Sciatic nerve (tissue), 2 donors: ENCODE results near the gene STK32C. TPM values are rescaled to one million over a fixed set of nuclear protein-coding genes. Genes with fewer than 3 reads are reported as not detected.

ENCODE experiments used
- ATAC-seq: fragments of 200-7000 bp; cut with Tn5 transposase; one replicate; pipeline ENCODE4 v1.9.1; 2020; ENCODE audit warnings: mild to moderate bottlenecking, moderate library complexity
- DNase-seq: peaks from one replicate; pipeline ENCODE4 v3.0.0-alpha.2; 2020; ENCODE audit warnings: low spot score
- intact Hi-C: fragments of 100-400 bp; cut with DNase I; formaldehyde crosslinking; loops from one replicate; pipeline ENCODE4 v1.14.2; 2022
- total RNA-seq: library from RNA; stranded (reverse); fragmentation: NEBNext Ultra II Directional; extraction: Animal tissue kit (Norgen Biotek cat#: 25700); gene quantifications from one replicate; pipeline ENCODE4 v1.2.1, GENCODE V29; 2021
- donor health status: DM: no; HTN: no; CAD: no.
- donor health status: DM: no; HTN: no; CAD: no.

The STK32C gene
- total RNA-seq, 1 donor from 2014 or later: 11.1 TPM

- DNase-seq (no peak), ATAC-seq (no peak)
- intact Hi-C loops: no loop called here
Measured at GRCh38 chr10:132258423-132258822, 49.3 kb downstream of the STK32C start.

DNA sequence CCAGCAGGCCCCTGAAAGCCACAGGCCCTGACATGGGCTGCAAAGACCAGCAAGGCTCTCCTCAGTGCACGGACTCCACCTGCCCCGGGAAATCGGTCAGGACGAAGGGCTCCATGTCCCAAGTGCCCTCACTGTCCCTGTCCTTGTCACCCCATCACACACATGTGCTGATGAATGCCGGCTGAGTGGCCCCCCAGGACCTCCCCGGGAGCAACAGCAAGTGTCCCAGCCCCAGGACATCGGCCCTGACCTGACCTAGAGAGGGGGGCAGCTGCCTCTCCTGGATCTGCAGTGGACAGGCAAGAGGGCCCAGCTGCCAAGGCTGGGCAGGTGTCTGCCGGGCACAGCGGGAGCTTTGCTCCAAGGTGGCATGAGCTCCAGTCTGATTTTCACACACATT is 49.8 kb downstream of the STK32C start:
- ATAC-seq (no peak), DNase-seq (no peak)
- intact Hi-C loops: no loop called here

DNA sequence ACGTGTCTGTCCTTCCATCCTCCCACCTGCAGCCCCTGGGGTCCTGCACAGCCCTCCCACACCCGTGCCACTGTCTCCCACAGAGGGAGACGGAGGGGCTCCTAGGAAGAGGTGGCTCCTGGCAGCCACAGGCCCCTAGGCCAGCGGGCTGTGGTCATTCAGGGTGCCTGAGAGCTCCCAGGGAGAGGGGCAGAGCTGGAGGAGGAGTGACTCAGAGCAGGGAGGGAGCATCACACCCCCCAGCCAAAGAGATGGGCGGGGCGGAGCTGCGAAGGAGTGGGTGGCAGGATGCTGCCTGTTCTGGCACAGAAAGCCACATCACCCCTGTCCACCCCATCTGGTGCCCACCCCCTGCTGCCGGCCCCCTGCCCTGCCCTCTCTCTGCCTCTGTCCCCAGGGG is 50.5 kb downstream of the STK32C start:
- DNase-seq: no peak
- no peak for ATAC-seq
- intact Hi-C loops: no loop called here

DNA sequence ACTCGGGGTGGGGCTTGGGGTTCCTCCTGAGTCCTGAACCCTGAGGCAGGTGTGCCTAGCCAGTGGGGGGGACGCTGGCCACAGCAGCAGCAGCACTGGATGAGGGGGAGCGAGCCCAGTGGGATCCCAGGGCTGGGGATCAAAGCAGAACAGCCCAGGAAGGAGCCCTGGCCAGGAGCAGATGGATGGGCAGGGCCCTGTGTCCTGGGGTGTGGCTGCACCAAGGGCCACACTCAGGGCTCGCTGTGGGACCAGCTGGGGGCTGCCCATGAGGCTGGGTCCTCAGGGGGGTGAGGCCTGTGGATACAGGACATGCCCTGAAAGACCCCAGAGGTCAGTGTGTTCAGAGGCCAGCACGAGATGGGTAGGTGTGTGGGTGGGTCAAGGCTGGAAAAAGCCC is 50.9 kb downstream of the STK32C start:
- ATAC-seq (no peak), DNase-seq (no peak)
- intact Hi-C loops: no loop called here

GRCh38 chr10:132255489-132256344 is 52.0 kb downstream of the STK32C start:
- ATAC-seq (no peak), DNase-seq (no peak)
- intact Hi-C loops: no loop called here

- intact Hi-C loops: no loop called here
- ATAC-seq (no peak), DNase-seq (no peak)
Measured at GRCh38 chr10:132254841-132255240, 52.9 kb downstream of the STK32C start.

- DNase-seq: no peak
- intact Hi-C loops: no loop called here
- ATAC-seq: no peak
Measured at GRCh38 chr10:132253092-132253687, 54.6 kb downstream of the STK32C start.

DNA sequence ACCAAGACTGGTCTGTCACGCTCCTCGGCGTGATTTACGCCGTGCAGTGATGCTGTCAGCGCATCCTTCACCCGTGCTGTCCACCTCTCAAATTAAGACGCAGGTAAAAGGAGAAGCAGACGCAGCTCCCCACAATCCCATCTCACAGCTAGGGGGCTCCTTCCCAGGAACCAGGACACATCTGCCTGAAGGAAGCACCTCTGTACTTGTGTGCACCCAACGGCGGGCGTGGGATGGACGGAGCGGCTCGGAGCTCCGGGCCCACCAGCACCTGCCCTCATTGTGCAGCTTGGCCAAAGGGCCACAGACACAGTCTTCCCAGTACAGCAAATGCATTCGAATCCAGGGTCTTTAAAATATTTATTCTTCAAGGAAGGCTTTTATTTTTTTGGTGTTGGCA is 55.3 kb downstream of the STK32C start:
- no peak for DNase-seq
- ATAC-seq: no peak
- intact Hi-C loops: no loop called here

GRCh38 chr10:132251928-132252327 is 55.8 kb downstream of the STK32C start:
- DNase-seq: no peak
- no peak for ATAC-seq
- intact Hi-C loops: no loop called here

- DNase-seq (no peak), ATAC-seq (no peak)
Measured at GRCh38 chr10:132250481-132251475, 57.0 kb downstream of the STK32C start.

DNA sequence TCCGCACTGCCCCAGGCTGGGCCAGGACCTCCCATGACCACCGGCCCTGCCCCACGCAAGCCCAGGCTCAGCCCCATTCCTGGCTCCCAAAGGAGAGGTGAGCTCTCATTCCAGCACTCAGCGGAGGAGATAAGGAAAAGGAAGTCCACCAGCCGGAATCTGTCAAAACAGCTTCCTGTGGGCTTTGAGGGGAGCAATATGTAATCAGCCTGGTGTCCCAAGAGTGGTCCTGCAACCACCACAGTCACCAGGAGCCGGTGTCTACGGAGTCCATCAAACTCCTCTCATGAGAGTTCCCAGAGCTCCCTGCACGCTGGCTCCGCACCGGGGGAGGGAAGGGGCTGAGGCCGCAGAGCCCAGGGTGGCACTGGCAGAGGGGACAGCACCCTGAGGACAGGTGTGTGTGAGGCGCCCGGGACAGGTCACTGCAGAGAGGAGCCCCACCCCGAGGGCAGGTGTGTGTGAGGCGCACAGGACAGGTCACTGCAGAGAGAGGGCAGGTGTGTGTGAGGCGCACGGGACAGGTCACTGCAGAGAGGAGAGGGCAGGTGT is 57.9 kb downstream of the STK32C start:
- ATAC-seq (no peak), DNase-seq (no peak)
- intact Hi-C loops: no loop called here

More at GRCh38 chr10:132250481-132251475, 57.0 kb downstream of the STK32C start:
- intact Hi-C loops: no loop called here

GRCh38 chr10:132249226-132249724 is 58.5 kb downstream of the STK32C start:
- DNase-seq: no peak

GRCh38 chr10:132248455-132249225 is 59.1 kb downstream of the STK32C start:
- intact Hi-C loops: no loop called here
- DNase-seq: no peak
- peak; percentile 31 for ATAC-seq

More at GRCh38 chr10:132249226-132249724, 58.5 kb downstream of the STK32C start:
- intact Hi-C loops: no loop called here
- ATAC-seq: no peak

- intact Hi-C loops: no loop called here
- ATAC-seq: no peak
Measured at GRCh38 chr10:132247943-132248342, 59.8 kb downstream of the STK32C start.

GRCh38 chr10:132246296-132246695 is 61.5 kb downstream of the STK32C start:
- DNase-seq (no peak), ATAC-seq (no peak)
- intact Hi-C loops: no loop called here

More at GRCh38 chr10:132247943-132248342, 59.8 kb downstream of the STK32C start:
- no peak for DNase-seq

DNA sequence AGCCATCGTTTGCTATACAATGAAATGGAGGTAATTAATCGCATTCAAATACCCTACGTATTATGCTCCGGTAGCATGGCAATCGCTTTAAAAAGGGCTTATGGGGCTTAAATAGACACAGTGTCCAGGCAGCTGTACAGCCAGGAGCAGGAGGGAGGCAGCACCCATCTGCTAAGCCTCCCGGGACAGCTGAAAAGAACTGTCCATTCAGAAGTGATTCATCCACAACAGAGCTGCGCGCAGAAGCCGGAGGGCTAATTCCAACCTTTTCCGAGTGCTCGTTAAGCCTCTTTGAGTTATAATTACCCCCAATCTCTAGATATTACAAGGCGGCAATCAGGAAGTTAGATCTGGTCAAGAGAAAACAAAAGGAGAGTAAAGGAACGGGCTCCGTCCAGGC is 62.7 kb downstream of the STK32C start:
- DNase-seq (no peak), ATAC-seq (no peak)

GRCh38 chr10:132243626-132244025 is 64.1 kb downstream of the STK32C start:
- ATAC-seq (no peak), DNase-seq (no peak)
- intact Hi-C loops: no loop called here

More for the DNA sequence above, 62.7 kb downstream of the STK32C start:
- intact Hi-C loops: no loop called here

- no peak for ATAC-seq
- DNase-seq: no peak
- intact Hi-C loops: no loop called here
Measured at GRCh38 chr10:132243141-132243540, 64.6 kb downstream of the STK32C start.
